GM19023 (cell line): Measurements from ENCODE around the gene BANK1.

ENCODE experiments used
- ATAC-seq: cut with Tn5 transposase; IDR thresholded peaks from one replicate; pipeline ENCODE4 v1.9.1; 2021; ENCODE audit warnings: mild to moderate bottlenecking, moderate library complexity; ENCODE audit not compliant: unreplicated experiment

BANK1 gene

DNA sequence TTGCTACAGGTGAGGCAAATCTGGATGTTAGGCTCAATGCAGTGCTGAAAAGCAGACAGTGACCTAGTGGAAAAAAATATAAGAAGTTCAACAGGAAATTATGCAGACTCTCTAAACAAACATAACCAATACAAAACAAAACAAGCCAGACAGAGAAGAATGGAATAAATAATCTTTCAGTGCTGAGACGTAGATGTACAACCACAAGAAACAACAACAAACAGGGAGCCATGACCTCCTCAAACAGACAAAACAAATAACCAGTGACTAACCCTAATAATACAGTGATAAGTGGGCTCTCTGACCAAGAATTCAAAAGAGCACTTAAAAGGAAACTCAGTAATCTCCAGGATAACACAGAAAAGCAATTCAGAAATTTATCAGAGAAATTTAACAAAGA lies 315.5 kb downstream of the BANK1 start:
- ATAC-seq: no peak

DNA sequence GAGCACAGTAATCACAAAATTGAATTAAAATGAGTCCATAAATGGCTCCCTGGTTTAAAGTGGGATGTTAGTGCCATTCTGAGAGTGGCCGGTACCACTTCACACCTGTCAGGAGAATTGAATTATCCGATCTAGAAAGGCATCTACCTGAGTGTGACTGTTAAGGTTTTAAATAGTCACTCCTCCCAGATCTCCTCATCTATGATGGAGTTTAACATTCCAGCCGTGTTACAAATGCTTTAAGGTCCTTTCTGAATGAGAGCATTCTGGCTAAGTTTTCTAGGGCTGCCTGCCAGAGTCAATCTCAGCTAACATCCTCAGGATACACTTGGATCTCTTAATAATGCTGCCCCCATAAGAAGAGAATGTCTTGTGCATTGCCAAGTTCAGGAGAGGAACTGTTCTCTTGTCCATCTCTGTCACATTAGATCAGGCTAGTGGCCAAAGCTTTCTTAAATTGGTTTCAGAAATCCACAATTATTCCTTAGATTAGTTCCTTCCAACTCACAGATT lies 323.6 kb downstream of the BANK1 start:
- ATAC-seq: no peak

DNA sequence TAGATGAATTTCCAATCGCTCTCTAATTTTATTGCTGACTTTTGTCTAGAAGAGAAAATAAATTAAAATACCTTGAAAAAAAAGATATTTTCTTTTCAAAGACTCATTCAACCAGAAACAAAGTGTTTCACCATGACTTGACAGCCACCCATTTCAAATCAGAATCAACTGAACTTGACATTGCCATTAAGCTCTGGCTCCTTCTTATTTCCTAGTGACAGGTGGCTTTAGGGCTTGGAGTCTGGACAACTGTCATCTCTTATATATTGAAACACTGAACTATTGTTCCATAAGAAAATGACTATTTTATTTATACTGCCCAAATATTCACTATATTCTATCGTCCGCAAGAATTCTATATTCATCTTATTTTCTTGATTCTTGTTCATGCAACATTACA lies 325.6 kb downstream of the BANK1 start:
- no peak for ATAC-seq

DNA sequence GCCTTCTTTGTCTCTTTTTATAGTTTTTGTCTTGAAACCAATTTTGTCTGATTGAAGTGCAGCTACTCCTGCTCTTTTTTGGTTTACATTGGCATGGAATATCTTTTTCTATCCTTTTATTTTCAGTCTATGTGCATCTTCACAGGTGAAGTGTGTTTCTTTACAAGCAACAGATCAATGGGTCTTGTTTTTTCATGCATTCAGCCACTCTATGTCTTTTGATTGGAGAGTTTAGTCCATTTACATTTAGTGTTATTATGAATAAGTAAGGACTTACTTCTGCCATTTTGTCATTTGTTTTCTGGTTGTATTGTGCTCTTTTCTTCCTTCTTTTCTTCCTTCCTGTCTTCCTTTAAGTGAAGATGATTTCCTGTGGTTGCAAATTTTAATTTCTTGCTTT lies 330.3 kb downstream of the BANK1 start:
- no peak for ATAC-seq
